PC-9 (cell line): ENCODE results near the gene ZNF787.

Experiments
- EZH2 ChIP-seq: fragments of 200-600 bp; sonication (generic); IDR thresholded peaks from 2 replicates; pipeline ENCODE4 v1.8.0; 2017; ENCODE audit warnings: antibody characterized with exemption, low read depth
- TF ChIP-seq, protein P1 (sequence below): fragments of 200-600 bp; sonication (generic); conservative IDR thresholded peaks from 2 replicates; pipeline ENCODE4 v1.6.1; 2017; ENCODE audit warnings: mixed run types, antibody characterized with exemption, mild to moderate bottlenecking, moderate library complexity

GRCh38 chr19:56138069-56138468, 17.0 kb upstream of the ZNF787 start:
- TF ChIP-seq, protein P1, sequence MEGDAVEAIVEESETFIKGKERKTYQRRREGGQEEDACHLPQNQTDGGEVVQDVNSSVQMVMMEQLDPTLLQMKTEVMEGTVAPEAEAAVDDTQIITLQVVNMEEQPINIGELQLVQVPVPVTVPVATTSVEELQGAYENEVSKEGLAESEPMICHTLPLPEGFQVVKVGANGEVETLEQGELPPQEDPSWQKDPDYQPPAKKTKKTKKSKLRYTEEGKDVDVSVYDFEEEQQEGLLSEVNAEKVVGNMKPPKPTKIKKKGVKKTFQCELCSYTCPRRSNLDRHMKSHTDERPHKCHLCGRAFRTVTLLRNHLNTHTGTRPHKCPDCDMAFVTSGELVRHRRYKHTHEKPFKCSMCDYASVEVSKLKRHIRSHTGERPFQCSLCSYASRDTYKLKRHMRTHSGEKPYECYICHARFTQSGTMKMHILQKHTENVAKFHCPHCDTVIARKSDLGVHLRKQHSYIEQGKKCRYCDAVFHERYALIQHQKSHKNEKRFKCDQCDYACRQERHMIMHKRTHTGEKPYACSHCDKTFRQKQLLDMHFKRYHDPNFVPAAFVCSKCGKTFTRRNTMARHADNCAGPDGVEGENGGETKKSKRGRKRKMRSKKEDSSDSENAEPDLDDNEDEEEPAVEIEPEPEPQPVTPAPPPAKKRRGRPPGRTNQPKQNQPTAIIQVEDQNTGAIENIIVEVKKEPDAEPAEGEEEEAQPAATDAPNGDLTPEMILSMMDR: no peak
- no peak for TF ChIP-seq EZH2
